ENCODE measurements around the gene TMEM209.

Gene TMEM209

GRCh38 chr7:130140551-130141160, 64.5 kb downstream of the TMEM209 start:
- DNase-seq, result no peak
- no peak for TF ChIP-seq CTCF (IDR thresholded peaks at IDR 0.05)
- H3K36me3 ChIP-seq, result peaks cover 5 to 11% (median 10%) of the 10 kb centered on the region in 3 donors
- peak overlapping the region; percentile 81 to 95 for H3K27ac ChIP-seq
- intact Hi-C loops (cut with DNase I; ENCODE audit: low total_unique reads), result no loop called here
- no peaks in the 10 kb centered on the region for H3K9me3 ChIP-seq
- H3K27me3 ChIP-seq, result no peaks in the 10 kb centered on the region
- H3K4me3 ChIP-seq, result peak overlapping the region; percentile 62 to 67
- H3K4me1 ChIP-seq, result peaks cover 0 to 33% (median 16%) of the 10 kb centered on the region in 4 donors

GRCh38 chr7:130139193-130139960, 65.8 kb downstream of the TMEM209 start:
- Histone ChIP-seq H3K36me3 (peaks cover 5 to 22% (median 21%) of the 10 kb centered on the region in 3 donors), H3K27me3 (no peaks in the 10 kb centered on the region), H3K27ac (no peak overlapping the region), H3K9me3 (no peaks in the 10 kb centered on the region), H3K4me1 (peaks cover 0 to 28% (median 16%) of the 10 kb centered on the region in 4 donors), H3K4me3 (no peak overlapping the region)
- no peak for TF ChIP-seq CTCF (IDR thresholded peaks at IDR 0.05)
- DNase-seq, result no peak
- intact Hi-C loops (cut with DNase I; ENCODE audit: low total_unique reads), result no loop called here

DNA sequence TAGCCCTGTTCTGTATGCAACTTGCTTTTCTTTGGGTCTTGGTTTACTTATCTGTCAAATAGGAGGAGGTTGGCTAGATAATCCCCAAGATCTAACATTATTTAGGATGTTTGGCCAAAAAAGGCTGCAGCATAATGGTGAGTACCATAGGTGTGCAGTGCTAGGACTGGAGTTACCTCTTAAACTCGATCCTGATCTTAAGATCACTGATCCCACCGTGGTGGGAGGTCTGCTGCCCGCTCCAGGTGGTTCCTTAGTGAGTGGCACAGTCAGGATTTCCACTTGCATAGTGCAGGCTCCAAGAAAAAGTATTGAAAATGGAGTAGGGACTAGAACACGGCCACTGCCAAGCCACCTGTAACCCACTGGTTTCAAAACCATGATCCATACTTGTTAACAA, 68.0 kb downstream of the TMEM209 start:
- Histone ChIP-seq H3K4me3 (no peak overlapping the region), H3K27ac (no peak overlapping the region), H3K27me3 (no peaks in the 10 kb centered on the region), H3K4me1 (peaks cover 0 to 22% (median 15%) of the 10 kb centered on the region in 4 donors), H3K36me3 (peaks cover 11 to 40% (median 22%) of the 10 kb centered on the region in 3 donors), H3K9me3 (no peaks in the 10 kb centered on the region)
- no peak for DNase-seq
- intact Hi-C loops (cut with DNase I; ENCODE audit: low total_unique reads), result no loop called here
- TF ChIP-seq CTCF (IDR thresholded peaks at IDR 0.05), result no peak

- intact Hi-C loops (cut with DNase I; ENCODE audit: low total_unique reads), result no loop called here
- H3K27ac ChIP-seq, result no peak overlapping the region
These were observed 68.5 kb downstream of the TMEM209 start for GRCh38 chr7:130136579-130137167.

More at GRCh38 chr7:130136579-130137167, 68.5 kb downstream of the TMEM209 start:
- peaks cover 0 to 17% (median 12%) of the 10 kb centered on the region in 4 donors for H3K4me1 ChIP-seq
- no peaks in the 10 kb centered on the region for H3K9me3 ChIP-seq
- H3K36me3 ChIP-seq, result peaks cover 15 to 46% (median 27%) of the 10 kb centered on the region in 3 donors
- no peak for TF ChIP-seq CTCF (IDR thresholded peaks at IDR 0.05)
- H3K4me3 ChIP-seq, result no peak overlapping the region
- no peaks in the 10 kb centered on the region for H3K27me3 ChIP-seq
- no peak for DNase-seq
